MCF 10A (cell line): ENCODE results near the gene MAGEA10. TPM values are rescaled to one million over a fixed set of nuclear protein-coding genes. Genes with fewer than 3 reads are reported as not detected.

Source experiments
- BruUV-seq: library from RNA; stranded (reverse); fragments of 400-500 nt; replicated peaks from 2 replicates; lab custom pipeline; 2021; lab: Mats Ljungman, UMichigan
- CTCF ChIA-PET: fragments of 300-600 bp; sonication (Branson Sonifier 250); formaldehyde crosslinking; extraction: SDS; loops from one replicate; lab custom pipeline; 2021; ENCODE audit warnings: antibody characterized with exemption, inconsistent platforms; lab: Yijun Ruan, JAX
- POLR2A ChIA-PET: fragments of 300-600, 350-650 bp; sonication (Branson Sonifier 250); formaldehyde crosslinking; extraction: SDS; loops from one replicate; lab custom pipeline; 2020; ENCODE audit warnings: antibody characterized with exemption, inconsistent platforms; lab: Yijun Ruan, JAX
- DNase-seq: peaks from one replicate; pipeline ENCODE4 v3.0.0-alpha.2; 2018; ENCODE audit not compliant: unreplicated experiment
- H3K27ac Mint-ChIP-seq: one replicate; pipeline ENCODE4 v1.8.0; 2022; ENCODE audit warnings: mild to moderate bottlenecking, low read depth, mixed read lengths; ENCODE audit not compliant: unreplicated experiment
- H3K27me3 Mint-ChIP-seq: one replicate; pipeline ENCODE4 v1.8.0; 2022; ENCODE audit warnings: mixed read lengths; ENCODE audit not compliant: insufficient read depth, unreplicated experiment
- H3K36me3 Mint-ChIP-seq: one replicate; pipeline ENCODE4 v1.8.0; 2022; ENCODE audit warnings: mild to moderate bottlenecking, moderate library complexity, mixed read lengths; ENCODE audit not compliant: insufficient read depth, unreplicated experiment
- H3K4me1 Mint-ChIP-seq: one replicate; pipeline ENCODE4 v1.8.0; 2022; ENCODE audit warnings: mixed read lengths; ENCODE audit not compliant: insufficient read depth, unreplicated experiment
- H3K4me3 Mint-ChIP-seq: one replicate; pipeline ENCODE4 v1.8.0; 2022; ENCODE audit warnings: mild to moderate bottlenecking, moderate library complexity, mixed read lengths; ENCODE audit not compliant: unreplicated experiment
- H3K9me3 Mint-ChIP-seq: one replicate; pipeline ENCODE4 v1.8.0; 2022; ENCODE audit warnings: mixed read lengths; ENCODE audit not compliant: unreplicated experiment
- intact Hi-C: fragments of 100-400 bp; cut with micrococcal nuclease; formaldehyde crosslinking; loops from 2 replicates; pipeline ENCODE4 v1.14.1; 2022
- total RNA-seq: library from RNA; stranded (reverse); gene quantifications from 2 replicates; pipeline ENCODE4 v1.2.3, GENCODE V29; 2022
- TF ChIP-seq, protein P1 (sequence below): fragments of 200-600 bp; IDR thresholded peaks from one replicate; pipeline ENCODE4 v1.8.0; 2022; ENCODE audit warnings: antibody characterized with exemption, mild to moderate bottlenecking; ENCODE audit not compliant: unreplicated experiment

MAGEA10 gene
- total RNA-seq, 1 experiment from 2014 or later, result not detected

GRCh38 chrX:152154050-152154449, 15.7 kb upstream of the MAGEA10 start:
- no peaks in the 10 kb centered on the region for H3K36me3 Mint-ChIP-seq
- TF ChIP-seq, protein P1, sequence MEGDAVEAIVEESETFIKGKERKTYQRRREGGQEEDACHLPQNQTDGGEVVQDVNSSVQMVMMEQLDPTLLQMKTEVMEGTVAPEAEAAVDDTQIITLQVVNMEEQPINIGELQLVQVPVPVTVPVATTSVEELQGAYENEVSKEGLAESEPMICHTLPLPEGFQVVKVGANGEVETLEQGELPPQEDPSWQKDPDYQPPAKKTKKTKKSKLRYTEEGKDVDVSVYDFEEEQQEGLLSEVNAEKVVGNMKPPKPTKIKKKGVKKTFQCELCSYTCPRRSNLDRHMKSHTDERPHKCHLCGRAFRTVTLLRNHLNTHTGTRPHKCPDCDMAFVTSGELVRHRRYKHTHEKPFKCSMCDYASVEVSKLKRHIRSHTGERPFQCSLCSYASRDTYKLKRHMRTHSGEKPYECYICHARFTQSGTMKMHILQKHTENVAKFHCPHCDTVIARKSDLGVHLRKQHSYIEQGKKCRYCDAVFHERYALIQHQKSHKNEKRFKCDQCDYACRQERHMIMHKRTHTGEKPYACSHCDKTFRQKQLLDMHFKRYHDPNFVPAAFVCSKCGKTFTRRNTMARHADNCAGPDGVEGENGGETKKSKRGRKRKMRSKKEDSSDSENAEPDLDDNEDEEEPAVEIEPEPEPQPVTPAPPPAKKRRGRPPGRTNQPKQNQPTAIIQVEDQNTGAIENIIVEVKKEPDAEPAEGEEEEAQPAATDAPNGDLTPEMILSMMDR, result no peak
- POLR2A ChIA-PET, result no interaction called here
- no peak overlapping the region for H3K27ac Mint-ChIP-seq
- H3K9me3 Mint-ChIP-seq, result no peaks in the 10 kb centered on the region
- BruUV-seq, result no TSS peak
- CTCF ChIA-PET, result no interaction called here
- H3K4me3 Mint-ChIP-seq, result no peak overlapping the region
- intact Hi-C loops, result no loop called here
- no peaks in the 10 kb centered on the region for H3K4me1 Mint-ChIP-seq
- no peaks in the 10 kb centered on the region for H3K27me3 Mint-ChIP-seq
- DNase-seq, result no peak

GRCh38 chrX:152151256-152151655, 12.9 kb upstream of the MAGEA10 start:
- Mint-ChIP-seq H3K36me3 (no peaks in the 10 kb centered on the region), H3K27me3 (no peaks in the 10 kb centered on the region), H3K27ac (no peak overlapping the region), H3K4me3 (no peak overlapping the region), H3K9me3 (peaks cover 2% of the 10 kb centered on the region), H3K4me1 (no peaks in the 10 kb centered on the region)
- ChIA-PET POLR2A (no interaction called here), CTCF (interaction anchor here (0.7 kb wide), 1 partner anchor 135 kb away, joined by 3 read pairs; no protein-coding TSS in a partner anchor)
- no peak for DNase-seq
- intact Hi-C loops, result no loop called here
- TF ChIP-seq, protein P1, result no peak
- no TSS peak for BruUV-seq

DNA sequence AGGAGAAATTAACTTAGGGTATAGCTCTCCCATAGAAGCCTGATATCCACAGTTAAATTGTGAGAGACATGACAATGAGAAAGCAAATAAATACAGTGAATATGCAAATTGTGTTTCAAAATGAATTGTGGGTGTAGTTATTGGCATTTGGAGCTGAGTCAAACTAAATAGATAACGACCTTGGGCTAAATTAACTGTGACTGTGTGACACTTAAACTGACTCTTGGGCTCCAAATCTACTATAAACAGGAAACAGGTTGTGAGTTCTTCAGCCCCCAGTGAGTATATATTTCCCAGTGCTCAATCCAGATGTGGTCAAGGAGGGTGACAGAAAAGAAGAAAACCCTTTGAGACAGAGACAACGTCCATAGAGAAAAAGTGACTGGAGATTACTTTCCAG, 11.3 kb upstream of the MAGEA10 start:
- H3K27ac Mint-ChIP-seq, result no peak overlapping the region
- no peak for DNase-seq
- H3K9me3 Mint-ChIP-seq, result peaks cover 8% of the 10 kb centered on the region
- ChIA-PET CTCF (no interaction called here), POLR2A (no interaction called here)
- no peak overlapping the region for H3K4me3 Mint-ChIP-seq
- no TSS peak for BruUV-seq
- TF ChIP-seq, protein P1, result no peak
- H3K36me3 Mint-ChIP-seq, result no peaks in the 10 kb centered on the region
- H3K4me1 Mint-ChIP-seq, result no peaks in the 10 kb centered on the region
- intact Hi-C loops, result no loop called here
- no peaks in the 10 kb centered on the region for H3K27me3 Mint-ChIP-seq

GRCh38 chrX:152139589-152139988, 1.2 kb upstream of the MAGEA10 start:
- TF ChIP-seq, protein P1, result no peak
- Mint-ChIP-seq H3K27ac (no peak overlapping the region), H3K36me3 (no peaks in the 10 kb centered on the region), H3K9me3 (peaks cover 9% of the 10 kb centered on the region), H3K4me1 (no peaks in the 10 kb centered on the region), H3K4me3 (no peak overlapping the region), H3K27me3 (no peaks in the 10 kb centered on the region)
- no TSS peak for BruUV-seq
- ChIA-PET CTCF (no interaction called here), POLR2A (no interaction called here)
- DNase-seq, result no peak
- intact Hi-C loops, result no loop called here
